Right atrium auricular region (tissue), 2 donors: Measurements from ENCODE around the gene ANK2. TPM values are rescaled to one million over a fixed set of nuclear protein-coding genes. Genes with fewer than 3 reads are reported as not detected.

Experiments
- DNase-seq: peaks from one replicate; pipeline ENCODE4 v3.0.0-alpha.2; 2019; ENCODE audit warnings: low spot score
- H3K27ac ChIP-seq, 2 donors: fragments of 200-600 bp; sonication (generic); 1 replicate in 1 of 2; 2 replicates in 1 of 2; pipeline ENCODE4 v1.5.1; 2016 to 2019
- H3K27me3 ChIP-seq, 2 donors: fragments of 200-600 bp; sonication (generic); one replicate each; pipeline versions ENCODE4 v1.5.1 to v1.6.0; 2017 to 2019
- H3K36me3 ChIP-seq: fragments of 200-600 bp; sonication (generic); one replicate; pipeline ENCODE4 v1.5.1; 2016
- H3K4me1 ChIP-seq, 2 donors: fragments of 200-600 bp; sonication (generic); one replicate each; pipeline versions ENCODE4 v1.5.1 to v1.6.0; 2017 to 2019
- H3K4me3 ChIP-seq, 2 donors: fragments of 200-600 bp; sonication (generic); 1 replicate in 1 of 2; 2 replicates in 1 of 2; pipeline ENCODE4 v1.5.1; 2017 to 2019; ENCODE audit warnings: mild to moderate bottlenecking in 1 of 2, moderate library complexity in 1 of 2
- H3K9me3 ChIP-seq, 2 donors: fragments of 200-600 bp; sonication (generic); one replicate each; pipeline ENCODE4 v1.5.1; 2019
- CTCF ChIP-seq, 2 donors: fragments of 200-600 bp; sonication (generic); IDR thresholded peaks; one replicate each; pipeline ENCODE4 v1.5.1; 2019; ENCODE audit warnings: antibody characterized with exemption in 2 of 2
- total RNA-seq, 2 donors: library from RNA; depleted of rRNA; stranded (reverse); fragments of >200 nt; gene quantifications; one replicate each; pipeline ENCODE4 v1.1.0, GENCODE V29; 2016

ANK2 gene
- total RNA-seq, 2 donors from 2014 or later = 169 to 332 TPM

- Histone ChIP-seq H3K27me3 (no peaks in the 10 kb centered on the region), H3K27ac (no peak overlapping the region), H3K9me3 (no peaks in the 10 kb centered on the region), H3K4me1 (no peaks in the 10 kb centered on the region), H3K4me3 (no peak overlapping the region), H3K36me3 (no peaks in the 10 kb centered on the region)
- no peak for TF ChIP-seq CTCF (IDR thresholded peaks at IDR 0.05)
- no peak for DNase-seq
Observed at GRCh38 chr4:113008135-113008534, 41.3 kb upstream of the ANK2 start.

DNA sequence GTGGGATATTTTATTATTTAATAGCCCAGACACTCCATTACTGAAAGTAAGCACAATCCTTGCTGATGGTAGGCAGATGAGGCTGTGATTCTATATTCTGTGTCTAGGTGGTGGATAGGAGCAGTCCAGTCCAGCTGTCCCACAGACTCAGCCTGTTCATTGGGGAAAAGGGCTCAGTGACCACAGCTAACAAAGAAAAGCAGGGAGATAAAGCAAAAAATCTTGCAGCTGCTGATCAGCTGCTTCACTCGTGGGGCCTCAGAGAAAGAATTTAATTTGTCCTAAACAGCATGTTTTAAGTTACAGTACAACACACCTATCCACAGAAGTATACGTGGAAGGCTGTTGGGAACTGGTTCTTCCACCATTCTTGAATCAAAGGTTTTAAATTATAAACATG, 40.7 kb upstream of the ANK2 start:
- no peak overlapping the region for H3K27ac ChIP-seq
- no peaks in the 10 kb centered on the region for H3K36me3 ChIP-seq
- H3K4me1 ChIP-seq = no peaks in the 10 kb centered on the region
- no peaks in the 10 kb centered on the region for H3K9me3 ChIP-seq
- no peak for DNase-seq
- no peaks in the 10 kb centered on the region for H3K27me3 ChIP-seq
- H3K4me3 ChIP-seq = no peak overlapping the region
- no peak for TF ChIP-seq CTCF (IDR thresholded peaks at IDR 0.05)

- H3K9me3 ChIP-seq = no peaks in the 10 kb centered on the region
- no peak for DNase-seq
- H3K27ac ChIP-seq = no peak overlapping the region
- no peak overlapping the region for H3K4me3 ChIP-seq
- no peaks in the 10 kb centered on the region for H3K27me3 ChIP-seq
- H3K4me1 ChIP-seq = no peaks in the 10 kb centered on the region
- no peaks in the 10 kb centered on the region for H3K36me3 ChIP-seq
- no peak for TF ChIP-seq CTCF (IDR thresholded peaks at IDR 0.05)
Observed at GRCh38 chr4:113009461-113009860, 40.0 kb upstream of the ANK2 start.

- no peak for TF ChIP-seq CTCF (IDR thresholded peaks at IDR 0.05)
- no peak for DNase-seq
Observed at GRCh38 chr4:113012122-113012725, 37.2 kb upstream of the ANK2 start.

DNA sequence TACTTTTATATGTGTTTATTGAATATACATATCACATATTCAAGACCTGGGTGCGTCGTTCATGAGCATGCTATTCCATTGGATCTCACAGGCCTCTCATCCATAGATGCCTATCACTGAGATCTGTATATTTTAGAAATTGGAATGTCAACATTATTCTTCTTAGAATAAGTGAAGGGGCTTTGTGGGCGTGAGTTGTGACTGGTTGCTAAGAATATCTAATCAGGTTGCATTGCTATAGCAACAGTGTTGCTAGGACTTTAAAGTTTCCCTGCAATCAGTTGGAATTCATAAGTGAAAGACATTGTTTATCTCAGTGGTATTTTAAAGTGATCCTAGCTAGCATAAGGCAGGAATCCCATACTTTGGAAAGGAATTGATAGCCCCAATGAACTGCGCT, 36.7 kb upstream of the ANK2 start:
- no peak for TF ChIP-seq CTCF (IDR thresholded peaks at IDR 0.05)
- no peak for DNase-seq
- Histone ChIP-seq H3K36me3 (no peaks in the 10 kb centered on the region), H3K4me3 (no peak overlapping the region), H3K9me3 (no peaks in the 10 kb centered on the region), H3K27ac (no peak overlapping the region), H3K27me3 (no peaks in the 10 kb centered on the region), H3K4me1 (no peaks in the 10 kb centered on the region)

More at GRCh38 chr4:113012122-113012725, 37.2 kb upstream of the ANK2 start:
- Histone ChIP-seq H3K4me3 (no peak overlapping the region), H3K4me1 (no peaks in the 10 kb centered on the region), H3K27ac (no peak overlapping the region), H3K9me3 (no peaks in the 10 kb centered on the region), H3K27me3 (no peaks in the 10 kb centered on the region), H3K36me3 (no peaks in the 10 kb centered on the region)

GRCh38 chr4:113013751-113014150, 35.7 kb upstream of the ANK2 start:
- Histone ChIP-seq H3K4me3 (no peak overlapping the region), H3K27me3 (no peaks in the 10 kb centered on the region), H3K27ac (no peak overlapping the region), H3K36me3 (no peaks in the 10 kb centered on the region), H3K9me3 (no peaks in the 10 kb centered on the region), H3K4me1 (no peaks in the 10 kb centered on the region)
- TF ChIP-seq CTCF (IDR thresholded peaks at IDR 0.05) = no peak
- no peak for DNase-seq
